SK-N-SH (cell line): Measurements from ENCODE around the gene UNC119. TPM values are rescaled to one million over a fixed set of nuclear protein-coding genes. Genes with fewer than 3 reads are reported as not detected.

Experiments
- CTCF ChIA-PET: fragments of 300-600, 350-600 bp; formaldehyde crosslinking; extraction: SDS; loops from one replicate; lab custom pipeline; 2021; lab: Yijun Ruan, JAX
- POLR2A ChIA-PET: fragments of 350-600 bp; sonication (Branson Sonifier 250); formaldehyde crosslinking; extraction: SDS; loops from one replicate; lab custom pipeline; 2020; ENCODE audit warnings: antibody characterized with exemption, inconsistent platforms; lab: Yijun Ruan, JAX
- DNase-seq: peaks from one replicate; pipeline ENCODE4 v3.0.0; 2012
- H2AFZ ChIP-seq: fragments of 200-600 bp; sonication (generic); 2 replicates; pipeline ENCODE4 v1.8.1; 2016; ENCODE audit warnings: antibody characterized with exemption, mild to moderate bottlenecking, low read depth
- H3F3A ChIP-seq: fragments of 200-600 bp; sonication (generic); replicated peaks from 2 replicates; pipeline ENCODE3; 2016; ENCODE audit warnings: antibody characterized with exemption, mild to moderate bottlenecking; ENCODE audit not compliant: insufficient read depth
- H3K27ac ChIP-seq, 2 experiments: fragments of 200-500 bp in 1 of 2; fragments of 200-600 bp in 1 of 2; sonication (Bioruptor generic) in 1 of 2; sonication (generic), shearing (Covaris generic) in 1 of 2; 2 replicates each; pipeline versions ENCODE4 v1.5.1 to v1.6.1; 2014 to 2016; ENCODE audit warnings: low read depth in 2 of 2, inconsistent platforms in 1 of 2, low read length in 1 of 2, mild to moderate bottlenecking in 1 of 2, mixed read lengths in 1 of 2
- H3K27me3 ChIP-seq: fragments of 200-600 bp; sonication (generic), shearing (Covaris generic); 2 replicates; pipeline ENCODE4 v1.6.1; 2016; ENCODE audit warnings: mixed run types; ENCODE audit not compliant: insufficient read depth
- H3K36me3 ChIP-seq, 2 experiments: fragments of 200-500 bp in 1 of 2; fragments of 200-600 bp in 1 of 2; sonication (Bioruptor generic) in 1 of 2; sonication (generic) in 1 of 2; replicated peaks in 1 of 2; 2 replicates each; pipeline versions ENCODE3 to v1.5.1; 2014 to 2016; ENCODE audit warnings: low read length in 1 of 2, mild to moderate bottlenecking in 1 of 2; ENCODE audit not compliant: insufficient read depth in 2 of 2, control insufficient read depth in 1 of 2
- H3K4me1 ChIP-seq, 2 experiments: fragments of 200-500 bp in 1 of 2; fragments of 200-600 bp in 1 of 2; sonication (Bioruptor generic) in 1 of 2; sonication (generic), shearing (Covaris generic) in 1 of 2; 2 replicates each; pipeline versions ENCODE4 v1.5.1 to v1.6.1; 2014 to 2016; ENCODE audit warnings: low read depth in 1 of 2, low read length in 1 of 2, mixed run types in 1 of 2; ENCODE audit not compliant: insufficient read depth in 2 of 2, control insufficient read depth in 1 of 2
- H3K4me2 ChIP-seq: fragments of 200-600 bp; sonication (generic), shearing (Covaris generic); 2 replicates; pipeline ENCODE4 v1.6.1; 2017; ENCODE audit warnings: mixed run types
- H3K4me3 ChIP-seq, 2 experiments: fragments of 200-500 bp in 1 of 2; fragments of 200-600 bp in 1 of 2; sonication (Bioruptor generic) in 1 of 2; sonication (generic), shearing (Covaris generic) in 1 of 2; 2 replicates each; pipeline versions ENCODE4 v1.5.1 to v1.8.1; 2014 to 2016; ENCODE audit warnings: low read depth in 2 of 2, inconsistent platforms in 1 of 2, low read length in 1 of 2, mild to moderate bottlenecking in 1 of 2, mixed read lengths in 1 of 2, moderate library complexity in 1 of 2
- H3K79me2 ChIP-seq: fragments of 200-600 bp; sonication (generic); 2 replicates; pipeline ENCODE4 v1.8.1; 2017; ENCODE audit warnings: mild to moderate bottlenecking; ENCODE audit not compliant: insufficient read depth
- H3K9ac ChIP-seq: fragments of 200-600 bp; sonication (generic); 2 replicates; pipeline ENCODE4 v1.6.1; 2017; ENCODE audit warnings: mixed run types
- H3K9me2 ChIP-seq: fragments of 200-600 bp; sonication (generic); 2 replicates; pipeline ENCODE4 v1.6.1; 2017; ENCODE audit warnings: mixed run types
- H3K9me3 ChIP-seq: fragments of 200-600 bp; sonication (generic); 2 replicates; pipeline ENCODE4 v1.6.1; 2017; ENCODE audit warnings: mixed run types, mild to moderate bottlenecking, moderate library complexity
- H4K20me1 ChIP-seq: fragments of 200-600 bp; sonication (generic); 2 replicates; pipeline ENCODE4 v1.6.1; 2017; ENCODE audit warnings: mild to moderate bottlenecking, mixed run types; ENCODE audit not compliant: insufficient read depth
- CHD2 ChIP-seq: fragments of 150-350 bp; IDR thresholded peaks from 2 replicates; pipeline ENCODE4 v1.6.1; 2018; ENCODE audit warnings: low read length; ENCODE audit not compliant: partially characterized antibody
- ELF1 ChIP-seq: IDR thresholded peaks from 2 replicates; pipeline ENCODE4 v1.4.0; 2012
- EP300 ChIP-seq, 2 experiments: IDR thresholded peaks; 2 replicates each; pipeline versions ENCODE4 v1.4.0 to v1.6.1; 2012; ENCODE audit warnings: borderline replicate concordance in 1 of 2, low read depth in 1 of 2, low read length in 1 of 2
- FOXJ3 ChIP-seq: sonication (generic); formaldehyde crosslinking; IDR thresholded peaks from 2 replicates; pipeline ENCODE4 v1.5.1; 2020; ENCODE audit warnings: mild to moderate bottlenecking, missing genetic modification reagents
- FOXM1 ChIP-seq: IDR thresholded peaks from 2 replicates; pipeline ENCODE4 v1.4.0; 2012; ENCODE audit warnings: low read depth, mild to moderate bottlenecking
- JUND ChIP-seq: IDR thresholded peaks from 2 replicates; pipeline ENCODE4 v1.4.0; 2012
- MXI1 ChIP-seq: IDR thresholded peaks from 2 replicates; pipeline ENCODE4 v1.6.1; 2012; ENCODE audit warnings: mild to moderate bottlenecking, low read depth, low read length, improper control_type of control experiment
- NFIC ChIP-seq: IDR thresholded peaks from 2 replicates; pipeline ENCODE4 v1.4.0; 2012; ENCODE audit warnings: borderline replicate concordance
- POLR2AphosphoS5 ChIP-seq: IDR thresholded peaks from 2 replicates; pipeline ENCODE4 v1.6.1; 2012; ENCODE audit warnings: low read depth, low read length
- RAD21 ChIP-seq: IDR thresholded peaks from 2 replicates; pipeline ENCODE4 v1.6.1; 2012; ENCODE audit warnings: mild to moderate bottlenecking, low read length
- RFX5 ChIP-seq: IDR thresholded peaks from 2 replicates; pipeline ENCODE4 v1.6.1; 2012; ENCODE audit warnings: mild to moderate bottlenecking, improper control_type of control experiment, low read length
- TAF1 ChIP-seq: IDR thresholded peaks from 2 replicates; pipeline ENCODE4 v1.6.1; 2012; ENCODE audit warnings: low read depth, mild to moderate bottlenecking, low read length, moderate library complexity, borderline replicate concordance
- WGBS: methylation state at CpG from one replicate; pipeline ENCODE4 v1.1.6; 2017; ENCODE audit warnings: low lambda C conversion rate; 5-methylcytosine and 5-hydroxymethylcytosine counted together
- polyA plus RNA-seq, 3 experiments: library from polyadenylated mRNA; depleted of rRNA; stranded (reverse); fragments of >200 nt; gene quantifications; 2 replicates each; pipeline ENCODE4 v1.2.3, GENCODE V29; 2012
- TF ChIP-seq, protein P1 (sequence below): IDR thresholded peaks from 2 replicates; pipeline ENCODE4 v1.4.0; 2012; ENCODE audit warnings: low read depth, borderline replicate concordance
- TF ChIP-seq, protein P2 (sequence below): fragments of 200-600 bp; sonication (generic); IDR thresholded peaks from 2 replicates; pipeline ENCODE4 v1.6.1; 2017; ENCODE audit warnings: antibody characterized with exemption, mild to moderate bottlenecking, moderate library complexity
- TF ChIP-seq, protein P3 (sequence below): IDR thresholded peaks from 2 replicates; pipeline ENCODE4 v1.4.0; 2012; ENCODE audit warnings: low read depth

UNC119 gene
- polyA plus RNA-seq, 1 of the 3 experiments (the other 2 are of a cell fraction) = 89.9 TPM

DNA sequence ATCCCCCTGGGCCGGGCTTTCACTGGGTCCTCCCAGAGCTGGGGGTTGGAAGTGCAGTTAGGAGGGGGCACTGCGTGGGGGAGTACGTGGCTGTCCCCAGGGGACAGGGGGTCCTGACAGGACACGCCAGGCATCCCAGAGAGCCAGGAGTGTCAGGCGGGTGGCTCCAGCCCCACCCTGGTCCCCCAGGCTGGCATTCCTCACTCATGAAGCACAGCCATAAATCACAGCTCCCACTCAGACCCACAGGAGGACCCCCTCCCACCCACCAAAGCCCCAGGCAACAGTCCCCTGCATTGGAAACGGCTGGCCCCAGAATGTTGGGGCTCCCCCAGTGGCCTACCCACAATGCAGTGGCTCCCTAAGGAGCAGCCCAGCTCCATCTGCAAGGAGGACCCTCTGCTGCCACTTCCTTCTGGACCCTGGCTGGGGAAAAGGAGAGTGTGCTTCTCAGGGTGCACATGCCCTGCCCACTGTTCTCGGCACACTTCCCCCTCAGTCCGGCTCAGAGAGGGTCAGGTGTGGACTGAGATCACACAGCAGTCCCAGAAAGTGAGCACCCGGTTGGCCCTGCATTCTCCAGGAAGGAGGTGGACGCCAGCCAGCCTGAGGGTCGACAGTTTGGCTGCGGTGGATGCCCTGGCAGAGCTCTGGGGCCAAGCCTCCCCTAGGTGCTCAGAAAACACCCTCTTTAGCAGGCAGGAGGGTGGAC lies 53.6 kb downstream of the UNC119 start:
- H3K4me2 ChIP-seq = no peak overlapping the region
- no peaks in the 10 kb centered on the region for H3K9me2 ChIP-seq
- no peaks in the 10 kb centered on the region for H3K36me3 ChIP-seq
- H3K9ac ChIP-seq = no peak overlapping the region
- H3F3A ChIP-seq = no peaks in the 10 kb centered on the region
- ChIA-PET CTCF (interaction anchor here (0.9 to 9.1 kb wide), 5 partner anchors 33 to 114 kb away, joined by 3 to 117 read pairs (median 6); no protein-coding TSS in a partner anchor), POLR2A (no interaction called here)
- no peaks in the 10 kb centered on the region; the same call in 1 of the 2 replicates for H3K27me3 ChIP-seq
- no peaks in the 10 kb centered on the region for H4K20me1 ChIP-seq
- H3K9me3 ChIP-seq = no peaks in the 10 kb centered on the region
- no peak overlapping the region for H2AFZ ChIP-seq
- no peaks in the 10 kb centered on the region for H3K79me2 ChIP-seq
- H3K4me3 ChIP-seq = no peak overlapping the region
- H3K4me1 ChIP-seq = peaks cover 0 to 11% of the 10 kb centered on the region in 2 experiments; a peak in 1 of 4 replicates
- DNase-seq = no peak
- no peak overlapping the region for H3K27ac ChIP-seq
- TF ChIP-seq CHD2 = no peak
- TF ChIP-seq TAF1 = no peak
- no peak for TF ChIP-seq JUND
- no peak for TF ChIP-seq RAD21
- no peak for TF ChIP-seq ELF1
- TF ChIP-seq, all 33 proteins: peak for 0
- WGBS = 43% methylated on average over 6 of the region's 12 CpGs

DNA sequence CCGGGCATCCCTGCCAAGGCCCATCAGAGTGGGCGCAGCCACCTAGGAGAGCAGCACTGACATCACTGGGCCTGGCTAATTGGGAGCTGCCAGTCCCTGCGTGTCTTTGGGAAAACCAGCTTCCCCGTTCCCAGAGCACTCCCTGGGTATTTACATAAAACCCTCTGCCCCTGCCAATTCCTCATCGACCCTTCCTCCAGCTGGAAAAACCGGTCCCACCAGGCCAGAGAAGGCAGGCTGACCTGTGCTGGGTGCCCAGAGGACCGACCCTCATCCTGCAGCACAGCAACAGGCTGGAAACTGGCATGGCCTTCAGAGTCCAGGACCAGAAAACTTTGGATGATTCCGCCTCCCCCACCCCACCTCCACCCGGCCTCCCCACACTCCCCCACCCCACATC lies 54.5 kb downstream of the UNC119 start:
- ChIA-PET POLR2A (no interaction called here), CTCF (interaction anchor here (1.6 to 9.1 kb wide), 4 partner anchors 34 to 113 kb away, joined by 6 to 117 read pairs (median 72); no protein-coding TSS in a partner anchor)
- no peak for DNase-seq
- WGBS = 38% methylated on average over 8 of the region's 9 CpGs
- H3K27me3 ChIP-seq = no peaks in the 10 kb centered on the region
- H3K27ac ChIP-seq = no peak overlapping the region
- H3K4me2 ChIP-seq = no peak overlapping the region
- no peak overlapping the region for H3K4me3 ChIP-seq
- H3K9ac ChIP-seq = no peak overlapping the region
- no peaks in the 10 kb centered on the region for H3K9me3 ChIP-seq
- H3K79me2 ChIP-seq = no peaks in the 10 kb centered on the region
- no peaks in the 10 kb centered on the region for H3F3A ChIP-seq
- TF ChIP-seq, protein P1, sequence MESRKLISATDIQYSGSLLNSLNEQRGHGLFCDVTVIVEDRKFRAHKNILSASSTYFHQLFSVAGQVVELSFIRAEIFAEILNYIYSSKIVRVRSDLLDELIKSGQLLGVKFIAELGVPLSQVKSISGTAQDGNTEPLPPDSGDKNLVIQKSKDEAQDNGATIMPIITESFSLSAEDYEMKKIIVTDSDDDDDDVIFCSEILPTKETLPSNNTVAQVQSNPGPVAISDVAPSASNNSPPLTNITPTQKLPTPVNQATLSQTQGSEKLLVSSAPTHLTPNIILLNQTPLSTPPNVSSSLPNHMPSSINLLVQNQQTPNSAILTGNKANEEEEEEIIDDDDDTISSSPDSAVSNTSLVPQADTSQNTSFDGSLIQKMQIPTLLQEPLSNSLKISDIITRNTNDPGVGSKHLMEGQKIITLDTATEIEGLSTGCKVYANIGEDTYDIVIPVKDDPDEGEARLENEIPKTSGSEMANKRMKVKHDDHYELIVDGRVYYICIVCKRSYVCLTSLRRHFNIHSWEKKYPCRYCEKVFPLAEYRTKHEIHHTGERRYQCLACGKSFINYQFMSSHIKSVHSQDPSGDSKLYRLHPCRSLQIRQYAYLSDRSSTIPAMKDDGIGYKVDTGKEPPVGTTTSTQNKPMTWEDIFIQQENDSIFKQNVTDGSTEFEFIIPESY = no peak
- TF ChIP-seq FOXM1 = no peak
- TF ChIP-seq POLR2AphosphoS5 = no peak
- TF ChIP-seq EP300 (IDR thresholded peaks at IDR 0.05; ENCODE audit: borderline replicate concordance in 1 of 2, low read depth in 1 of 2, low read length in 1 of 2) = no peak
- no peak for TF ChIP-seq NFIC
- no peak for TF ChIP-seq RFX5
- TF ChIP-seq, protein P2, sequence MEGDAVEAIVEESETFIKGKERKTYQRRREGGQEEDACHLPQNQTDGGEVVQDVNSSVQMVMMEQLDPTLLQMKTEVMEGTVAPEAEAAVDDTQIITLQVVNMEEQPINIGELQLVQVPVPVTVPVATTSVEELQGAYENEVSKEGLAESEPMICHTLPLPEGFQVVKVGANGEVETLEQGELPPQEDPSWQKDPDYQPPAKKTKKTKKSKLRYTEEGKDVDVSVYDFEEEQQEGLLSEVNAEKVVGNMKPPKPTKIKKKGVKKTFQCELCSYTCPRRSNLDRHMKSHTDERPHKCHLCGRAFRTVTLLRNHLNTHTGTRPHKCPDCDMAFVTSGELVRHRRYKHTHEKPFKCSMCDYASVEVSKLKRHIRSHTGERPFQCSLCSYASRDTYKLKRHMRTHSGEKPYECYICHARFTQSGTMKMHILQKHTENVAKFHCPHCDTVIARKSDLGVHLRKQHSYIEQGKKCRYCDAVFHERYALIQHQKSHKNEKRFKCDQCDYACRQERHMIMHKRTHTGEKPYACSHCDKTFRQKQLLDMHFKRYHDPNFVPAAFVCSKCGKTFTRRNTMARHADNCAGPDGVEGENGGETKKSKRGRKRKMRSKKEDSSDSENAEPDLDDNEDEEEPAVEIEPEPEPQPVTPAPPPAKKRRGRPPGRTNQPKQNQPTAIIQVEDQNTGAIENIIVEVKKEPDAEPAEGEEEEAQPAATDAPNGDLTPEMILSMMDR = no peak
- TF ChIP-seq, protein P3, sequence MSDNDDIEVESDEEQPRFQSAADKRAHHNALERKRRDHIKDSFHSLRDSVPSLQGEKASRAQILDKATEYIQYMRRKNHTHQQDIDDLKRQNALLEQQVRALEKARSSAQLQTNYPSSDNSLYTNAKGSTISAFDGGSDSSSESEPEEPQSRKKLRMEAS = no peak
- TF ChIP-seq FOXJ3 (CRISPR knock-in tag) = no peak
- TF ChIP-seq MXI1 = no peak
- no peaks in the 10 kb centered on the region for H3K9me2 ChIP-seq
- H3K36me3 ChIP-seq = no peaks in the 10 kb centered on the region
- no peak overlapping the region for H2AFZ ChIP-seq
- H3K4me1 ChIP-seq = peaks cover 0 to 11% of the 10 kb centered on the region in 2 experiments; a peak in 1 of 4 replicates
- H4K20me1 ChIP-seq = no peaks in the 10 kb centered on the region

Other genes starting within 250 kb of the UNC119 start
- 8.6 and 11.4 TPM in 2 replicates for gene TMEM97, start 233.4 kb downstream of the UNC119 start, polyA plus RNA-seq (2012; rRNA removed)
- 73.9 and 75.6 TPM in 2 replicates for gene IFT20, start 217.2 kb downstream of the UNC119 start, polyA plus RNA-seq (2012; rRNA removed)
- 52.0 and 58.0 TPM in 2 replicates for gene TNFAIP1, start 216.9 kb downstream of the UNC119 start, polyA plus RNA-seq (2012; rRNA removed)
- 96.1 and 98.1 TPM in 2 replicates for gene POLDIP2, start 195.1 kb downstream of the UNC119 start, polyA plus RNA-seq (2012; rRNA removed)
- not detected in 2 replicates for gene SEBOX, start 187.4 kb downstream of the UNC119 start, polyA plus RNA-seq (2012; rRNA removed)
- gene VTN, start 182.3 kb downstream of the UNC119 start, polyA plus RNA-seq (2012; rRNA removed) = 1.2 and 1.6 TPM in 2 replicates
- gene SARM1, start 180.9 kb downstream of the UNC119 start, polyA plus RNA-seq (2012; rRNA removed) = 17.4 and 17.9 TPM in 2 replicates
- gene SLC46A1, start 146.4 kb downstream of the UNC119 start, polyA plus RNA-seq (2012; rRNA removed) = 4.2 and 4.3 TPM in 2 replicates
- not detected in 2 replicates for gene SLC13A2, start 79.0 kb downstream of the UNC119 start, polyA plus RNA-seq (2012; rRNA removed)
- gene FOXN1, start 46.3 kb downstream of the UNC119 start, polyA plus RNA-seq (2012; rRNA removed) = not detected in 2 replicates
- gene PIGS, start 18.9 kb upstream of the UNC119 start, polyA plus RNA-seq (2012; rRNA removed) = 54.9 and 78.5 TPM in 2 replicates
- 10.1 and 10.3 TPM in 2 replicates for gene ALDOC, start 24.3 kb upstream of the UNC119 start, polyA plus RNA-seq (2012; rRNA removed)
- gene SPAG5, start 46.4 kb upstream of the UNC119 start, polyA plus RNA-seq (2012; rRNA removed) = 36.5 and 42.3 TPM in 2 replicates
- gene RSKR, start 61.6 kb upstream of the UNC119 start, polyA plus RNA-seq (2012; rRNA removed) = 7.9 and 13.1 TPM in 2 replicates
- gene BLTP2, start 92.5 kb upstream of the UNC119 start, polyA plus RNA-seq (2012; rRNA removed) = 46.4 and 77.8 TPM in 2 replicates
- gene SDF2, start 109.3 kb upstream of the UNC119 start, polyA plus RNA-seq (2012; rRNA removed) = 108 and 114 TPM in 2 replicates
- 26.7 and 26.9 TPM in 2 replicates for gene SUPT6H, start 109.6 kb upstream of the UNC119 start, polyA plus RNA-seq (2012; rRNA removed)
- 6.4 and 7.1 TPM in 2 replicates for gene PROCA1, start 159.3 kb upstream of the UNC119 start, polyA plus RNA-seq (2012; rRNA removed)
- 0.06 and 0.18 TPM in 2 replicates for gene RAB34, start 165.2 kb upstream of the UNC119 start, polyA plus RNA-seq (2012; rRNA removed)
- gene RPL23A, start 167.4 kb upstream of the UNC119 start, polyA plus RNA-seq (2012; rRNA removed) = 1,147 and 1,359 TPM in 2 replicates
- gene TLCD1, start 173.6 kb upstream of the UNC119 start, polyA plus RNA-seq (2012; rRNA removed) = 18.3 and 21.6 TPM in 2 replicates
- gene NEK8, start 176.2 kb upstream of the UNC119 start, polyA plus RNA-seq (2012; rRNA removed) = 6.0 and 11.0 TPM in 2 replicates
- 95.7 and 104 TPM in 2 replicates for gene TRAF4, start 191.4 kb upstream of the UNC119 start, polyA plus RNA-seq (2012; rRNA removed)